Muscle of arm (tissue), 12 donors: ENCODE data around the gene KBTBD6. TPM values are rescaled to one million over a fixed set of nuclear protein-coding genes. Genes with fewer than 3 reads are reported as not detected.

Source experiments
- polyA plus RNA-seq, 12 donors: library from polyadenylated mRNA; unstranded; fragments of 120-200 nt; gene quantifications; one replicate each; pipeline ENCODE4 v1.2.1, GENCODE V29; 2013; ENCODE audit not compliant: insufficient read length in 12 of 12

Gene KBTBD6
- polyA plus RNA-seq, 12 donors = 8.5 to 14.4 (median 11.2) TPM; not detected in 1

Other genes starting within 250 kb of the KBTBD6 start
- gene ELF1, start 113.5 kb downstream of the KBTBD6 start, polyA plus RNA-seq = 10 to 100 TPM in 11 of 12 donors, not detected in 1; 25.2 to 69.6 (median 29.9) TPM
- 10 to 100 TPM in 11 of 12 donors, not detected in 1; 12.0 to 25.5 (median 18.0) TPM for gene WBP4, start 71.3 kb downstream of the KBTBD6 start, polyA plus RNA-seq
- gene KBTBD7, start 61.8 kb upstream of the KBTBD6 start, polyA plus RNA-seq = 10 to 100 TPM in 8 of 12 donors, 1 to 10 TPM in 4; 8.4 to 88.6 (median 10.4) TPM
- 10 to 100 TPM in 7 of 12 donors, 1 to 10 TPM in 3, not detected in 2; 8.1 to 18.0 (median 11.7) TPM for gene MTRF1, start 130.8 kb upstream of the KBTBD6 start, polyA plus RNA-seq
- 10 to 100 TPM in 11 of 12 donors, not detected in 1; 14.8 to 39.6 (median 24.6) TPM for gene NAA16, start 178.5 kb upstream of the KBTBD6 start, polyA plus RNA-seq